Renal cortex interstitium (tissue), 11 donors: Measurements from ENCODE around the gene FARP1. TPM values are rescaled to one million over a fixed set of nuclear protein-coding genes. Genes with fewer than 3 reads are reported as not detected.

Experiments used
- DNase-seq, 11 donors: peaks; one replicate each; pipeline ENCODE4 v3.0.0-alpha.2; 2013; ENCODE audit warnings: low read depth in 9 of 11, low spot score in 4 of 11; ENCODE audit errors: extremely low read depth in 1 of 11
- polyA plus RNA-seq, 3 donors: library from polyadenylated mRNA; unstranded; fragments of 120-200 nt; gene quantifications; one replicate each; pipeline ENCODE4 v1.2.1, GENCODE V29; 2013; ENCODE audit not compliant: insufficient read length in 3 of 3

FARP1 gene
- polyA plus RNA-seq, 3 donors, result 251 to 327 (median 255) TPM

GRCh38 chr13:98466634-98467236, 323.8 kb downstream of the FARP1 start:
- no peak for DNase-seq

- DNase-seq, result no peak
Measured at GRCh38 chr13:98467263-98467985, 324.5 kb downstream of the FARP1 start.

GRCh38 chr13:98468361-98468760, 325.5 kb downstream of the FARP1 start:
- DNase-seq, result peak in 1 of 11 donors; percentile 50

GRCh38 chr13:98468929-98469328, 326.0 kb downstream of the FARP1 start:
- DNase-seq, result no peak

GRCh38 chr13:98470920-98471319, 328.0 kb downstream of the FARP1 start:
- DNase-seq, result no peak

- no peak for DNase-seq
Measured at GRCh38 chr13:98471934-98472333, 329.0 kb downstream of the FARP1 start.

- no peak for DNase-seq
Measured at GRCh38 chr13:98473135-98473787, 330.4 kb downstream of the FARP1 start.

GRCh38 chr13:98473788-98474144, 330.9 kb downstream of the FARP1 start:
- no peak for DNase-seq

GRCh38 chr13:98474292-98474691, 331.4 kb downstream of the FARP1 start:
- DNase-seq, result no peak

GRCh38 chr13:98474761-98475160, 331.9 kb downstream of the FARP1 start:
- no peak for DNase-seq

- no peak for DNase-seq
Measured at GRCh38 chr13:98475522-98475921, 332.6 kb downstream of the FARP1 start.

- no peak for DNase-seq
Measured at GRCh38 chr13:98476106-98476505, 333.2 kb downstream of the FARP1 start.

- no peak for DNase-seq
Measured at GRCh38 chr13:98476538-98476966, 333.7 kb downstream of the FARP1 start.

GRCh38 chr13:98478189-98479129, 335.6 kb downstream of the FARP1 start:
- peak in 4 of 11 donors; percentile 27 to 63 (median 47) for DNase-seq

- no peak for DNase-seq
Measured at GRCh38 chr13:98479496-98480003, 336.7 kb downstream of the FARP1 start.

- DNase-seq, result no peak
Measured at GRCh38 chr13:98480915-98481877, 338.3 kb downstream of the FARP1 start.

GRCh38 chr13:98482476-98483444, 339.9 kb downstream of the FARP1 start:
- DNase-seq, result no peak
